UCSD-AML1 (cell line): ENCODE results near the gene APOD.
A peak's percentile ranks its signal among the peaks of the same experiment; 100 is the strongest.

Experiments used
- DNase-seq: peaks from one replicate; lab custom pipeline; 2025; ENCODE audit not compliant: unreplicated experiment; lab: John Stamatoyannopoulos, UW

Gene APOD

DNA sequence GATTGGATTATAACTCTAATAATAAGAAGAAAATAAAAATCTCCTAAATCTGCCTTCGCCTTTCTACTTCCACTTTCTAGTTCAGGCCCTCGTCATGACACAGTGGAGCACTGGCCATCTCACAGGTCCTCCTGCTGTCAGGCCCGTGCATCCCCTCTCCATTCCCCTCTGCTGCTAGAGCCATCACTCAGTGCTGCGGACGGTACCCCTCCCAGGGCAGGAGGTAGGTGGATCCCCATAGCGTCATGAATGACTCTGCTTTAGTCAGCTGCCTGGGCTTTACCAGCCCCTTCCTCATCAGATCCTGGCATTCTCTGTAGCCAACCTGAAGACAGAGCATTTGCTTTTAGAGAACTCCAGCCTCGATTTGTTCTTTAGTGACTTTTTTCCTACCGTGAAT is 28.6 kb downstream of the APOD start:
- DNase-seq, result no peak

DNA sequence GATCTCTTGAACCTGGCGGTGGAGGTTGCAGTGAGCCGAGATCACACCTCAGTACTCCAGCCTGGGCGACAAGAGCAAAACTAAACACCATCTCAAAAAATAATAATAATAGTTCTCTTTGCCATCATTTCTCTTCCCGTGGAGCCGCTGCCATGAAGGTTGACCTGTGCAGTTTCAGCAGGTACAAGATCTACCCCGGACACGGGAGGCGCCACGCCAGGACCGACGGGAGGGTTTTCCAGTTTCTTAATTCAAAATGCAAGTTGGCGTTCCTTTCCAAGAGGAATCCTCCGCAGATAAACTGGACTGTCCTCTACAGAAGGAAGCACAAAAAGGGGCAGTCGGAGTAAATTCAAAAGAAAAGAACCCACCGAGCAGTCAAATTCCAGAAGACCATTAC is 29.3 kb downstream of the APOD start:
- DNase-seq, result no peak

DNA sequence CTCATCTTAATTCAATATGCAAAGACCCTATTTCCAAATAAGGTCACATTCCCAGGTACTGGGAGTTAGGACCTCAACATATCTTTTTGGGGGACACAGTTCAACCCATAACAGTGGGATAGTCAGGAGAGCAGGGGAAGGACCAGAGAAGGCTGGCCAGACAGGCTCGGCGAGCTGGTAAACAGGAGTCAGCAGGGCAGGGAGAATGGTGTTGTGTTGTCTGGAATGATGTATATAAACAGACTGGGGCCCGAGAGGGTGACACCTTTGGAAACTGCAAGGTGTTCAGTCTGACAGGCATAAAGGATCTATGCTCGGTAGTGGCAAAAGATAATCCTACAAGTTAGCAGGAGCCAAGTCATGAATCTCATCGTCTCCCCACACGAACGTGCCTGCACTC is 30.5 kb downstream of the APOD start:
- DNase-seq, result no peak

DNA sequence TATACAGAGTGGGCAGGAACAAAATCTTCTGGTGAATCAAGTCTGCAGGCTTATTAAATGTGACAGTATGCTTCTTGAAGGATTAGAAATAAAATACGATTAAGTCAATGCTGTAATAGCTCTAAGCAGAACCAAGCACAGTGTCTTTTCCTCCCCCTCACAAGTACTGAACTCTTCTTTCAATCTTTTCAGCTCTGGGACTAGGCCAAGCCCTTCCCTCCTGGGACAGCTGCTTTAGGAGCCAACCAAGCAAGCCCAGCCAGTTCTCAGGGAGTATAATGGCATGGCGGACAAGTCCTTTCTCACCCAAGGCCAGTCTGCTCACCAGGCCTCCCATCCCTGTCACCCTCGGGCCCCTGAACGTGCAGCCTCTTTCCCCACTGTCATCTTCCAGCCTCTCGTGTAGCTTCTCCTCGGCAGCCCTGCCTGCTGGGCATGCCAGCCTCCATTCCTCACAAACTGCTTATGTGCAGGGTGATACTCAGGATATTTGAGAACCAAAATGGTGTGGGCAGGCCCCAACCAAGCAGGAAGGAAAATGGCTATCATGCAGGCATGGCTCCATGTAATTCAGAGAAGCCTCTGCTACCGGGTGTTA is 32.3 kb downstream of the APOD start:
- DNase-seq, result no peak

DNA sequence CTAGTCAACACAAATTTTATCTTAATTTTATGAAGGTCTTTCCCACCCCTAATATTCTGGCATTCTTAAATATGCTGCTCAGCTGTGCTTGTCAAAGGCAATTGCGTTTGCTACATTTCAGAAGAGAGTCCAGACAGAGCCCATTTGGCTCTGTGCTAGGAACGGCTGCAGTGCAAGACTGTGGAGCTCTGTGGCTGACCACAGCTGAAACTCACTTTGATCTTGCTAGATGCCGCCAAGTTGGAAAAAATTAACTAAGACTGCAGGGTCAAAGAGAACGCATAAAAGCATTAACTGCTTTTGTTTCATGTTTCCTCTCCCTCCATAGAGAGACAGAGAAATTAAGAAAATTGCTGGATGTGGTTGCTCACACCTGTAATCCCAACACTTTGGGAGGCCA is 33.0 kb downstream of the APOD start:
- DNase-seq, result no peak

DNA sequence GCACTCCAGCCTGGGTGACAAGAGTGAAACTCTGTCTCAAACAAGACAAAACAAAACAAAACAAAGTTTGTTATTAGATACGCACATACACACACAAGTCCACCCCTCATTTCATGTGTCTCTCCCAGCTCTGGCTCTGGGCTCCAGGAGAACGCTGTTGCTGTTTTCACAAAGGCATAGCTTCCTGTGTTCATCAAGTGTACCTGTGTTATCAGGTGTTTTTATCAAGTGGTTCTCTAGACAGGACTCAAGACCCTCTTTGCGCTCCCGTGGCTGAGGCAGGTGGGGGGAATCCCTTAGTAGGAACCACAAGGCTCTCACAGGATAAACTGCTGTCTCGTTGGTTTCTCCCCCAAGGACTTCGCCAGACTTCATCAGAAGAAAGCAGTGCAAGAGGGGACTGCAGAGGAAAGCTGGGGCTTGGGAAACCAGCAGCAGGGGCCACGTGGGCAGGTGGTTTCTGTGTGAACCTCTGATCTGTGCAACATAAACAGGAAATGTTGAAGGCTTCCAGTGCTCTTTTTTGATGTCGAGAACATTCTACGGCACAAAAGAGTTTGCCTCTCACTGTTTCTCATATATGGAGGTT is 33.7 kb downstream of the APOD start:
- DNase-seq, result no peak

DNA sequence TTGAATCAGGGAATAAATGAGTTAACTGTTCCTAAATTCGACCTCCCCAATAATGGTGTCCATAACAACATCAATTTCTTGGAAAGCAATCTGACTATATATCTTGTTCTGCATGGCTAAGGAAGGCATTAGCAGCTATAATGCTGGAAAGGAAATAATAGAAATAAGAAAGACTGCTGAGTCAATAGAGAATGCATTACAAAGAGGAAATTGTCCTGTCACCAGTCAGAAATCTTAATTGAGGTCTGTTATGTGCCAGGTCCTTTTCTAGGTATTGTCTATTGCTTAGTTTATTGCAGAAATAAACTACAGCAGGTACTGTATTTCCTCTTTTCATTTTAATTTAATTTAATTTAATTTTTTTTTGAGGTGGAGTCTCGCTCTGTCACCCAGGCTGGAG is 34.8 kb downstream of the APOD start:
- DNase-seq, result no peak

DNA sequence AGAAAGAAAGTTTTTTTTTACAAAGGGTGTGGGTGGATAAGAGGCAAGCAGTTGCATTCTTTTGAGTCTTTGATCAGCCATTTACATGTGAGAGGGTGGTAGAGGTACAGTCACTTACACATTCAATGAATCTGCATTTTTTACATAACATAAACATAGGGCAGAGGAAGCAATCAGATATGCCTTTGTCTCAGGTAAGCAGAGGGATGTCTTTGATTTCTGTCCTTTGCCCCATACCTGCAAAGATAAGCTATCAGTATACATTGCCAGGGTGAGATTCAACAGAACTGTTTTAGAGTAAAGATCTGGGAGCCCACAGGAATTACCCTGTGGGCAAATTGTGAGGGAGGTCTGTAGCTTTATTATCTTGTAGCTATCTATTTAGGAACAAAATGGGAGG is 35.2 kb downstream of the APOD start:
- DNase-seq, result no peak

DNA sequence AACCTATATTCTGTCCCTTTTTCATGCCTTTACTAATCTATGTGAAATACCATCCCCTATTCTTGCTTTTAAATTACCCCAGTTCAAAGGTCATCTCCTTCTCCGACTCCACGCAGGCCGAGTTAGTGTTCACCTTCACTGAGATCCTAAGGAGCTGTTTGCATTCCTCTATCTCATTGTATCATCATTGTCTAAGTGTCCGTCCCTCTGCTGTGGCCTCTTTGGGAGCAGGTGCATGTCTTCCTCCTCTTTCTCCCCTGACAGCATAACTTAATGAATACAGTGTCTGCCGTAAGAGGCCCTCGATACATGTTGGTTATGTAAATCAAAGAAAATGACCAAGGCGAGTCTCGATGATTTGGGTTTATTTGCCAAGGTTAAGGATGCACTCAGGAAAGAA is 35.7 kb downstream of the APOD start:
- no peak for DNase-seq

DNA sequence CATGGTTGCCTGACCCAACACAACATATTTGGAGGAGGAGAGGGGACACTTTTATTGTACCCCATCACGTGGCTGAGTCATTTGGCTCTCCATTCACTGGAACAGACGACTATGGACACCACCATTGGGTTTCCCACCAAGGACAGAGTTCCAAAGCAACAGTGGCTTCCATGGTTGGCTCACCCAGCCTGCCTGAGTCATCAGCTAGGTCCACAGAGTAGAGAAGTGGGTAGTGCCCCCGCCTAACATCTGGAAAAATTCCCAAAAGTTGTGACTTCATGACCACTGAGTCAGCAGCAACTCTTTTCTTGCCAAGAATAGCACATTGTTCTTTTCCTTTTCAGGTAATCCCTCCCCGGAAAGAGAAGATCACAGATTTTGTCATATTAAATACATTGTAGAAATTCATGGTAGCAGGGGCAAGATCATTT is 37.6 kb downstream of the APOD start:
- DNase-seq, result no peak

DNA sequence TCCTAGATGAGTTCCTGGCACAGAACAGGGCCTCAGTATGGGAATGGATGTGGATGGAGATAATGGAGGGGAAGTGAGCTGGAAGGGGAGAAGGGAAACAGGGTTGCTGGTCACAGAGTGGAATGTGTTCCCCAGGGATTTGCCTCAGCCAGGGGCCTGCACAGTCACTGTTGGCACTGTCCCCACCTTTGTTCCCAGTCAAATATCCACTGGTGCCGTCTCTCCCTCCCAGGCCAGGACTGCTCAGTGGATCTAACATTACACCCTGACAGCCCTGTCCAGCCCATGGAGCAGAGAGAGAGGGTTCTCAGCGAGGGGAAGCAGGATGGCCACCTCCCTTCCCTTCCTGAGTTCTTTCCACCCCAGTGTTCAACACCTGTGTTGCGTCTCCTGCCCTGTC is 39.1 kb downstream of the APOD start:
- no peak for DNase-seq

DNA sequence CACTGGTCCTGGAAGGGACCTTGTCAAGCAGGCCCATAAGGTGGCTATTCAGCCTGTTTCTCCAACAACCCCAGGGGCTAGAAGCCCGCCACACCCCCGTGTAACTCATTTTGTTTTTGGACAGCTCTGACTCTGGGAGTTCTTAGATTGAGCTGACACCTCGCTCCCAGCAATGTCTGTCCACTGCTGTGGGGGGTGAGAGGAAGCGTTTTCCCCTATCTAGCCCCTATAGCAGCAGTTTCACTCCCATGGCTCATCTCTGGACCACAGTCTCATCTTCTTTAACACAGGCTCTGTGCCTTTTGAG is 39.6 kb downstream of the APOD start:
- no peak for DNase-seq

DNA sequence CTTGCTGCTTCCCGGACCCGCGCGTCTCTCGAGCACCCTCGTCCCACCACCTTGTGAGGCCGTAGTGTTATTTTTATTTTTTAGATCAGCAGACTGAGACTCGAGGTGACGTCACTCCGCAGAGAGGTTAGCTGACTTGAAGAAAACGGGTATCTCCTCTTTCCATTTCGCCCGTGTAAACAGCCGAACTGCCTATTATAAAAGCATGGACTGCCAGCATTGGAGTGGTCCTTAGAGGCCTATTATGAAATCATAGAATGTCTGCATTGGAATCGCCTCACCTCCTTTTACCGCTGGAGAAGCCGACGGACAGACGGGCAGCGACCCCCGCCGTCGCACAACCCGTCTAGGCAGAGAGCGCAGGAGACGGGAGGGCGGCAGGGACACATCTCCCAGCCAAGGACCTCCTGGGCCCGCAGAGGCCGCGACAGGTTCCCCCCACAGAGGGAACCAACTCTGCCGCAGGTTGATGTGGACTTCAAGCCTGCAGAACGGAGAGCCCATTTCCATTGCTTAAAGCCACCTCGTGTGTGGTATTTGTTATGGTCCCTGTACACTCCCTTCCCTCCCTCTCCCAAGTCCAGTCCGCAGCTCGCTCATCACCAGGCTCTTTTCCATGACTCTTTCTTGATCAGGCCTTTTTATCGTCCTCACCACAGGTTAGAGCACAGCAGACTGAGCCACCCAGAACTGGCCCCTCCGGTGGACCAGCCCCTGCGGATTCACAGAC is 40.1 kb downstream of the APOD start:
- no peak for DNase-seq

DNA sequence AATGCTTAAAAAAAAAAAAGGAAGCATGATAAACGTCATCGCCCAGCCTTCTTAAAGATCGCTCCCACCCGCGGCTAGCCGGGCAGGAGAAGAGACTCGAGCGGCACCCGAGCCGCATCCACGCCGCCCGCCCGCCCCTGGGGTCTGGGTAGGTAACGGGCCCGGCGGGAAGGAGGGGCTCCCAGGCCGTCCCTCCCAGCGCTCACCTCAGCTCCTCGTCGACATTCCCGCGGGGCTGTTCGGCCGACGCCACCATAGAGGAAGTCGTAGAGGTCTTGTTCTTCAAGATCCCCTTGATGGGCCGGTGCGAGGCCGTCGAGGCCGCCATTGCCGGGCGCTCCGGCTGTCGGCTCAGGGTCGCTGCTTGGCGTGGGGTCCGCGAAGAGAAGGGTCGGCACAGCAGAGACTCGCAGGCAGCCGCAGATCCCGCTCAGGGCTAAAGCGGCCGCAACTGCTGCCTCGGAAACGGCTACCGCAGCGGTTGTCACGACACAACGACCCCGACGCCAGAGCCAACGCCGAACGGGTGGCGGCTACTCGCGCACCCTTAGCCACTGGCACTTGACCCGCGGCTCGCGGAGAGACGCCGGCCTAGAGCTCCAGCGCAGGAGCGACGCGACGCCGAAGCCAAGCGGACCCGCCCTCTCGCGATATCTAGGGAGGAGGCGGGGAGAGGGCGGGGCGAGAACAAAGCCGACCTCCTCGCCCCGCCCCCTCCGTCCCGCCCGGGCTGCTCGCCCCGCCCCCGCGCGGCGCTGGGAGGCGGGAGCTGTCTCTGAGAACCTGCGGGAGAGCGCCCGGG is 40.8 kb downstream of the APOD start, which contains the start of gene PPP1R2:
Gene PPP1R2, minus strand, starts transcription at position 628 of the 802 bp plus-strand sequence. Its CDS starts 300 bp downstream, at position 328.
- peak; percentile 92 for DNase-seq

DNA sequence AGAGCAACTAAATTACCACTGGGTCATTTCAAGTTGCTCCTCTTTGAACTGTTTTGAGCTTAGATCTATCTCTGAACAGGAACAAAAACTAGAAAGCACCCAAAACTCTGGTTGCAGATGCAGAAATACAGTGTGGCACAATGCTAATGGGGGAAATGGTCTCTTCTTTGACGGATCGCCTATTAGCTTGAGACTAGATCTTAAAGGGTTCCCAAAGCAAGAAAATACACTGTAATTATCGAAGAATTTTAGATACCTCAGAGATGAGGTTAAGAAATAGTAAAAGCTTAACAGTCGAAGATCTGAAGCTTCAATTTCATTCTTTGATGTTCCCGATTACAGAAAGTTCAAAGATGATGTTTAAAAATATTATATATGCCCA is 41.4 kb downstream of the APOD start:
- DNase-seq, result no peak

DNA sequence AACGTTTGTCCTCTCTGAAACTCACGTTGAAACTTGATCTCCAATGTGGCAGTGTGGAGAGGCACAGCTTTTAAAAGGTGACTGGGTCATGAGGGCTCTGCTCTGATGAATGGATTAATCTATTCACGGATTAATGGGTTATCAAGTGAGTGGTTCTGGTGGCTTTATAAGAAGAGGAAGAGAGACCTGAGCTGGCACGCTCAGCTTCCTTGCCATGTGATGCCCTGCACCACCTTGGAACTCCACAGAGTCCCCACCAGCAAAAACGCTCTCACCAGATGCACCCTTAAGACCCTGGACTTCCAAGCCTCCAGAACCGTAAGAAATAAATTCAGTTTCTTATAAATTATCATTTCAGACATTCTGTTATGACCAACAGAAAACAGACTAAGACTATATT is 43.2 kb downstream of the APOD start:
- DNase-seq, result no peak

DNA sequence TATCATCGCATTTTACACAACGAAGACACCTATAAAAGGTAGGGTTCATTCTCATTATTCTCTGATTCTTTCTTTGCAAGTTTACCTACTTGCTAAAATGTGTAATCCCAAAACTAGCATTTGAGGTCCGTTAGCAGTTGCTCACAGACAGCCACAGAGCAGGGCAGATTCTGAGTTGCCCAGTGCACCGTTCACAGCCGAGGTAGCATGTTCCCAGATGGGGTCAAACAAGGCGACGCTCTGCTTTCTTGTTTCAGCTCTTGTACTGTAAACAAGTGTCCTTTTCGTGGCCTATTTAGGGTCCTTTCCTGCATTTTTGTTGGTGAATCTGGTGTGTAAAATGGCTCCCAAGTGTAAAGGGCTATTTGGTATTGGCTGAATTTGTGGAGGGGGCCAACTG is 43.7 kb downstream of the APOD start:
- DNase-seq, result no peak

DNA sequence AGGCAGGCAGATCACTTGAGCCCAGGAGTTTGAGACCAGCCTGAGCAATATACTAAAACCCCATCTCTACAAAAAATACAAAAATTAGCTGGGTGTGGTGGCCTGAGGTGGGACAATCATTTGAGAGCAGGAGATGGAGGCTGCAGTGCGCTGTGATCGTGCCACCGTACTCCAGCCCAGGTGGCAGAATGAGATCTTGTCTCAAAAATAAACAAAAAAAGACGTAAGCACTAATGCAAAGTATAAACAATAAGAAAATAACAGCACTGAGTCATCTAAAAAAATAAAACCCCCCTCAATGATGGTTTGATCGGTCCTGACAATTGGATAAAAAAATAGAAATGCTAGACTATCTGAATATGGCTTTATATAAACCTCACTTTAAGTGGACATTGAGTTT is 44.3 kb downstream of the APOD start:
- no peak for DNase-seq

DNA sequence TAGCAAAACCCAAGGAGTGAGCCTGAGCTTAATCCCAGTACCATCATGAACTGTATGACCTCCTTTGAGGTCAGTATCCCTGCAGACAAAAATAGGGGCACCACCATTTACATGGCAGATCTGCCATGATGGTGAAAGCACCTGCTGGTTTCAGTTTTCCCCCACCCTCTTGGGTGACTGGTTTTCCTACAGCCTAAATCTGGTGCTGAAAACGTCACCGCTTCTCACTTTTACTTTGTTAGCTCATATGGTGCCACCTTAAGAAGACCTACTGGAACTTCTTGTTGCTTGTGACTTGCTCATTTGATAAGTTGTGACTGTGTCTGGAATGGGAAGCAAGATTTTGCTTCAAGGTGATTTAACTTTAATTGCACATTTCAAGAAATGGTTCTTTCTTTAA is 45.7 kb downstream of the APOD start:
- DNase-seq, result no peak

DNA sequence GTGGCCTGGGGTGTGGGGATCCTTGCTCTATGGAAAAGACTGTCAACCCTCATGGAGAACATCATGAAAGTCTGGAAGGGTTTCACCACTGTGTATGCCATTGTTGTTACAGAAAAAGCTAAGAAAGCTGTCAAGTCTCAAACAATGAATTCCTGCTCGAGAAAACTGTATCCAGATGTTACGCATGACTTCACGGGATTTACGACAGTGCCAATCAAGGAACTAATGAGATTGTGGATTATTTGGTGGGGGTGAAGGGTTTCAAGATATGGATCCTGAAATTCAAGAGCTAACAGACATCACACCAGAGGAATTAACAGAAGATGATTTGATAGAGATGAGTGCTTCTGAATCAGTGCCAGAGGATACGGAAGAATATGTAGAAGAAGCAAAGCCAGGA is 48.4 kb downstream of the APOD start:
- no peak for DNase-seq

DNA sequence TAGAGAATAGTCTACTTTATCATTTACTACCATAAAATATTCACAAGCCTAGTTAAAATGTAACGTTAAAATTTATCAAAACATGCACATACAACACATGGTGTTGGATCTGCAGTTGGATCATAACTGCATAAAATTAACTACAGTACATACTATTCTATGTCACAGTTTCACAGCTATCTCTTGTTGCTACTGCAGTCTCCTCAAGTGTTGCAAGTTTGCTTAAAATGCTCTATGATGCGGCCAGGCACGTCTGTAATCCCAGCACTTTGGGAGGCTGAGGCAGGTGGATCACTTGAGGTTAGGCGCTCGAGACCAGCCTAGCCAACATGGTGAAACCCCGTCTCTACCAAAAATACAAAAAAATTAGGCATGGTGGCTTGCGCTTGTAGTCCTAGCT is 50.9 kb downstream of the APOD start:
- no peak for DNase-seq

DNA sequence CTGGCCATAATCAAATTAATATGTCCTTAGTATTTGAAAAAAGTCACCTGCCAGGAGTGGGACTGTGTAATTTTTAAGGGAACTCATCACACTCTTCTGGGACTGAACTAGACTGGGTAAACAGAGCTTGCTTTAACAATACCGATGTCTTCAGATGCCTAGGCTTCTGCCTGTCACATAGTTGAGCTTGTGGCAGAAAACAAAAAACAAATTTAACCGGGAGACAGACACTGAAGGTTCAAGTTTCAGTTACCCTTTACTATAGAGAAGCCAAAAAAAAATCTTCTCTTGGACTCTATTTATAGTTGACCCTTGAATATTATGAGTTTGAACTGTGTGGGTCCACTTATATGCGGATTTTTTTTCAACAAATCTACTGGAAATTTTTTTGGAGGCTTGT is 51.4 kb downstream of the APOD start:
- no peak for DNase-seq
